Breast epithelium (tissue), 3 donors: ENCODE measurements around the gene WWC2.

Experiments
- CTCF ChIP-seq, 3 donors: fragments of 450-650 bp; IDR thresholded peaks; one replicate each; pipeline ENCODE4 v1.5.1; 2016 to 2017; ENCODE audit warnings: antibody characterized with exemption in 3 of 3, mild to moderate bottlenecking in 3 of 3, moderate library complexity in 3 of 3
- POLR2A ChIP-seq: fragments of 450-650 bp; IDR thresholded peaks from one replicate; pipeline ENCODE4 v1.6.1; 2016; ENCODE audit warnings: antibody characterized with exemption, mild to moderate bottlenecking, moderate library complexity
- POLR2AphosphoS5 ChIP-seq, 3 donors: sonication (generic); formaldehyde crosslinking; IDR thresholded peaks; one replicate each; pipeline ENCODE4 v1.6.1; 2017; ENCODE audit warnings: antibody characterized with exemption in 3 of 3

- TF ChIP-seq CTCF (IDR thresholded peaks at IDR 0.05) = no peak
- TF ChIP-seq POLR2A = no peak
- TF ChIP-seq POLR2AphosphoS5 (IDR thresholded peaks at IDR 0.05) = no peak
Observed at GRCh38 chr4:183139058-183139750, 40.1 kb downstream of the WWC2 start.
